Activated T-helper 9 cell treated with anti-CD3 and anti-CD28 coated beads, Interleukin-2, amount 50 U/mL, for 16 hours (primary cell): Measurements from ENCODE around the gene ANKRD27.
"Not testable (repeated sequence)": the region's sequence is repeated elsewhere in the genome, so short reads cannot be mapped to it uniquely, and the experiment has no call there.

Experiments used
- DNase-seq: peaks from one replicate; pipeline ENCODE4 v3.0.0-alpha.2; 2020; ENCODE audit warnings: low read depth

The ANKRD27 gene

GRCh38 chr19:32603961-32604360 lies 71.0 kb downstream of the ANKRD27 start:
- no peak for DNase-seq

- peak; percentile 6 for DNase-seq
Observed at GRCh38 chr19:32599736-32600157, 75.2 kb downstream of the ANKRD27 start.

GRCh38 chr19:32599258-32599657 lies 75.7 kb downstream of the ANKRD27 start:
- DNase-seq: no peak

DNA sequence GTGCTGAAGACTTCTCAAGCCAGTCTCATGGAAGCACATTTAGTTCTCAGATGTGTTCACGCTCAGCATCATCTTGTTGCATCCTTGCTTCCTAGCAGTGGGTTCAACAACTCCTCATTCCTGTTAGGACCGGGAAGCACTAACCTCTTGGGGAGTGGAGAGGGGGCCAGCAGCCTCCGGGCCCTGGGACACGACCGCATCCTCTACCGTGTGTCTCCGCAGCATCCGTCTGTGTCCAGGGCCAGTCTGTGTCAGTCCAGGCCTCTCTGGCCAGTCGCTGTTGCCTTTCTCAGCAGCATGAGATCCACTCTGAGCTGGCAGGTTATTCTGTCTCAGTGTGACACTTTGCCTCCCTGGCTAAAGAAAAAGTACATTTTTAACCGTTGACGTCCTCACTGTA lies 77.0 kb downstream of the ANKRD27 start:
- no peak for DNase-seq

- DNase-seq: no peak
Observed at GRCh38 chr19:32595491-32595890, 79.5 kb downstream of the ANKRD27 start.

DNA sequence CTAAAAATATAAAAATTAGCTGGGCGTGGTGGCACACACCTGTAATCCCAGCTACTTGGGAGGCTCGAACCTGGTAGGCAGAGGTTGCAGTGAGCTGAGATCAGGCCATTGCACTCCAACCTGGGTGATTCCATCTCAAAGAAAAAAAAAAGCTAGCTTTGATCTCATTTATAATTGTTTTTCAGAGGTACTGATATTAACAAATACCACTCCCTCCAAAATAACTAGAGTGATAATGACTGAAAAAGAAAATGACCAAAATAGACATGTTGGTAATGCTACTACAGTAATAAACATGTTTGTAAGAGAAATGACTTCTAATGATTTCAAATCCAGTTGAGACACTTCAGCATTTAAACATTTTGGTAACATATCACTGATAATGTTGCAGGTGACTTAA lies 81.0 kb downstream of the ANKRD27 start:
- DNase-seq: no peak

GRCh38 chr19:32587747-32588504 lies 87.1 kb downstream of the ANKRD27 start:
- DNase-seq: not testable (repeated sequence)

DNA sequence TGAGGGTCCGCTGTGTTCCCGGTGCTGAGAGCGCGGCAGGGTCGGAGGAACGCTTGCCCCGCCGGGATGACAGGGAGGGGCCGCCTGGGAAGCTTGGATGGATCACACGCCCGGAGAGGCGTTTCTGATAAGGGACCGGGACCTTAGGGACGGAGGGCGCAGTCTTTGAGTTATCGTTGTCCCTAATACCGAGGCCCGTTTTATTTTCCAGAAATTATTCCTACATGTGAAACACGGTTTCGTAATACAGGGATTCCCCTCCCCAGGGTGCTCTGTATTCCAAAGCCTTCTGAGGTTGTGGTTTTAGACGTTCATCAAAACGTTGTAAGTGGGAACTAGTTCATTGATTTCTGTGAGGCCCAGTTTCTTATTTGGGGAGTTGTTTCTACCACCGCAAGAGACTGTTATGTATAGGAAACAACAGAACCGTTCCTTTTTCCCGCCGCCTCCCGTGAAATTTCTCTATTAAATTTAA lies 93.2 kb downstream of the ANKRD27 start:
- DNase-seq: no peak

DNA sequence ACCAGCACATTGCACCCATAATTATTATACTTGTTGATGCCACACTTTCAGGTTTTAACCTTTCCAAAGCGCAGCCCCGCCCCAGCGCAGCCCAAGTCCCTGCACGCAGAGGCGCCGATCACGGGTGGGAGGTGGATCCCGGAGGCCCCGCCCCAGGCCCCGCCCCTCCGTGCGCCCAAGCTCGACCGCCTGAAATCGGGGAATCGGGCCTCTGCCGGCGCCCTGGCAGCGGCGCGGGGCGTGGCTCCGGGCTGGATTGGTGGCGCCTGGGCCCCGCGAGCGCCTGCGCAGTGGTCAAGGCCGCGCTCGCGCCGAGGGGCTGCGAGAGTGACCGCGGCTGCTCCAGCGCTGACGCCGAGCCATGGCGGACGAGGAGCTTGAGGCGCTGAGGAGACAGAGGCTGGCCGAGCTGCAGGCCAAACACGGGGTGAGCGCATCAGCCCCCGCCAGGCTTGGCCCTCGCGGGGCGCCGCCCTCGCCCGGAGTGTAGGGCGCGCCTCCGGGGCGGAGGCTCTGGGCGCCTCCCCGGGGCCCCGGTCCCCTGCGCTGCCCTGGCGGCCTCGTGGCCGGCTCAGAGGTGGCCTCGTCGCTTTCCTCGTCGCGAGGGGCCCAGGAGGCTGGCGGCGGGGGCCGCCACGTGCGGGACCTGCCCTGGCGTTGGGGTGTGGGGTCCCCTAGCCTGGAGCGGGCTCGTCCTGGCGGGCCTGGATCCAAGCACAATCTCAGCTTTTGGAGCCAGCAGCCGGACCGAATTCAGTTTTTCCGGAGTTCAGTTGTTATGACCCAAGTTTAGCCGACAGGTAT lies 93.9 kb downstream of the ANKRD27 start, which contains the start of gene PDCD5:
Gene PDCD5, plus strand, starts transcription at position 290 of the 804 bp plus-strand sequence. Its CDS starts 72 bp downstream, at position 362.
- peak; percentile 97 for DNase-seq

DNA sequence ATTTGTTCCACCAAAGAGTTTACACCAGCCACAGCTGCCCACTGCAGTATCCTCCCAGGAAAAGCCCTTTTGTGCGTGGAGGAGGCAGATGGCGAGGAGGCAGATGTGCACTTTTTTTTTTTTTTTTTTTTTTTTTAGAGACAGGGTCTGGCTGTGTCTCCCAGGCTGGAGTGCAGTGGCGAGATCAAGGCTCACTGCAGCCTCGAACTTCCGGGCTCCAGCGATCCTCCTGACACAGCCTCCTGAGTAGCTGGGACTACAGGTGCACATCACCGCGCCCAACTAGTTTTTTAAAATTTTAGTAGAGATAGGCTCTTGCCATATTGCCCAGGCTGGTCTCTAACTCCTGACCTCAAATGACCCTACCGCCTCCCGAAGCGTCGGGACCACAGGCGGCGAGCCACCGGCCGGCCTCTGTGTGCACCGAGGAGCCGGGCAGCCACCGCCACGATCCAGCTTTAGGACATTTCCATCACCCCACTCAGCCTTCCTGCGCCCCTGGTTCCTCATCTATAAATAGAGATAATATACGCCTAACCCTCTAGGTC lies 94.6 kb downstream of the ANKRD27 start:
- DNase-seq: no peak

- DNase-seq: no peak
Observed at GRCh38 chr19:32576790-32577189, 98.2 kb downstream of the ANKRD27 start.

DNA sequence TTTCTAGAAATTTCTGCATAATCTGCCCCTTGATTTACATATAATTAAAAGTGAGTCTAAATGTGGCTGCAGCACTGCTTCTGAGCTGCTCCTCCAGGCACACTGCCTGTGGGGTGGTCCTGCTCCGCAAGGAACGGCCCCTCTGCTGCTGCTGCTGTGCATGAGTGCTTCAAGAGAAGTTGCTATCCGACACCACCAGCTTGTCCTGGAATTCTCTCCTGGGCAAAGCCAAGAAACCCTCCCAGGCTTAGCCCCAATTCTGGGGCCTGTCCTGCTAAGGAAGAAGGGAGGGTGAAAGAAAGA lies 101.5 kb downstream of the ANKRD27 start:
- no peak for DNase-seq

DNA sequence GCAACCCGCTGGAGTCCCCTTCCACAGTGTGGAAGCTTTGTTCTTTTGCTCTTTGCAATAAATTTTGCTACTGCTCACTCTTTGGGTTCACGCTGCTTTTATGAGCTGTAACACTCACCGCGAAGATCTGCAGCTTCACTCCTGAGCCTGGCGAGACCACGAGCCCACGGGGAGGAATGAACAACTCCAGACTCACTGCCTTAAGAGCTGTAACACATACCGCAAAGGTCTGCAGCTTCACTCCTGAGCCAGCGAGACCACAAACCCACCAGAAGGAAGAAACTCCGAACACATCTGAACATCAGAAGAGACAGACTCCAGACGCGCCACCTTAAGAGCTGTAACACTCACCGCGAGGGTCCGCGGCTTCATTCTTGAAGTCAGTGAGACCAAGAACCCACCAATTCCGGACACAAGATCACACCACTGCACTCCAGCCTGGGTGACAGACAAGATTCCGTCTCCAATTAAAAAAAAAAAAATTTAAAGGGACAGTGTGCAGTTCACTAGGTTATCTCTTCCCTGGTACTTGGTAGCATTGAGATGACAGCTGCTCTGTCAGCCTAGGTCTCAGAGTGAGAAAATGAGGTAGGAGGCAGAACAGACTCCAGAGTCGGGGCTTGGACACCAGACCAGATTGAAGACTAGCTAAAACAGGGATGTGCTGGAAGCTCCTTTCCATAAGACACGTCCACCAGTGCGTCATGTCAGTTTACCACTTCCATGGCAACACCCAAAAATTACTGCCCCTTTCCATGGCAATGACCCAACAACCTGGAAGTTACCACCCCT lies 102.1 kb downstream of the ANKRD27 start:
- DNase-seq: not testable (repeated sequence)

DNA sequence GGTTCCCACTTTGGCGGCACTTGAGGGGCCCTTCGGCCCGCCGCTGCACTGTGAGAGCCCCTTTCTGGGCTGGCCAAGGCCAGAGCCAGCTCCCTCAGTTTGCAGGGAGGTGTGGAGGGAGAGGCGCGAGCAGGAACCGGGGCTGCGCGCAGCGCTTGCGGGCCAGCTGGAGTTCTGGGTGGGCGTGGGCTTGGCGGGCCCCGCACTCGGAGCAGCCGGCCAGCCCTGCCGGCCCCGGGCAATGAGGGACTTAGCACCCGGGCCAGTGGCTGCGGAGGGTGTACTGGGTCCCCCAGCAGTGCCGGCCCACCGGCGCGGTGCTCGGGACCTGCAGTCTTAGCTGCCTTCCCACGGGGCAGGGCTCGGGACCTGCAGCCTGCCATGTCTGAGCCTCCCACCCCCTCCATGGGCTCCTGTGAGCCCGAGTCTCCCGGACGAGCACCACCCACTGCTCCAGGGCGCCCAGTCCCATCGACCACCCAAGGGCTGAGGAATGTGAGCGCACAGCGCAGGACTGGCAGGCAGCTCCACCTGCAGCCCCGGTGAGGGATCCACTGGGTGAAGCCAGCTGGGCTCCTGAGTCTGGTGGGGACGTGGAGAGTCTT lies 103.4 kb downstream of the ANKRD27 start:
- DNase-seq: not testable (repeated sequence)

DNA sequence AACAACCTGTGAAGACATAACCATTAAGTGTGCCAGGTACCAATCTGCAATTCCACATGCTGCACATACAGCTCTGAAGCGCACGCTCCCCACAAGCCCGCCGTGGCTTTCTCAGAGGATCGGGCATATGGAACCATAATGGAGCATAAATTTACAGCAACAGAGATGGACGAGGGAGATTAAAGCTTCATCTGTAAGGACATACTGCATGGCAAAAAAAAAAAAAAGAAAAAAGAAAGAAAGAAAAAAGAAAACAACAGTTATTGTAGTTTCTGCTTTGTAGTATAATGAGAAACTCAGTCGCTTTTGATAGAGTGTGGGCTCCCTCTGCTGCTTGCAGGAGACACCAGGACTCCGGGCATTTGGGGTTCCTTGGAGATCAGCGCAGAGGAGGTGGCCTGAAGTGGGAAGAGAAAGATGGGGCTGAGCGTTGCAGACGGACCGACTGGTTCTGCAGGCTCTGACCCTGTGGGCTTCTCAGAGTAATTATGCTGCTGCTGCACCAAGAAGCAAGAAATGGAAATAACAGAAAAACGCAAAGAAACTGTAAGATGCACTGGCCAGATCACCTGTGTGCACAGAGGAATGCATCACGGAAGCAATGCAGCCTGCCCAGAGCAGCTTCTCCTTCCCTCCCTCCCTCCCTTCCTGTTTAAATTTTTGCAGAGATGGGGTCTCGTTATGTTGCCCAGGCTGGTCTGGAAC lies 104.7 kb downstream of the ANKRD27 start:
- DNase-seq: peak; percentile 13

GRCh38 chr19:32567486-32567885 lies 107.5 kb downstream of the ANKRD27 start:
- DNase-seq: no peak

DNA sequence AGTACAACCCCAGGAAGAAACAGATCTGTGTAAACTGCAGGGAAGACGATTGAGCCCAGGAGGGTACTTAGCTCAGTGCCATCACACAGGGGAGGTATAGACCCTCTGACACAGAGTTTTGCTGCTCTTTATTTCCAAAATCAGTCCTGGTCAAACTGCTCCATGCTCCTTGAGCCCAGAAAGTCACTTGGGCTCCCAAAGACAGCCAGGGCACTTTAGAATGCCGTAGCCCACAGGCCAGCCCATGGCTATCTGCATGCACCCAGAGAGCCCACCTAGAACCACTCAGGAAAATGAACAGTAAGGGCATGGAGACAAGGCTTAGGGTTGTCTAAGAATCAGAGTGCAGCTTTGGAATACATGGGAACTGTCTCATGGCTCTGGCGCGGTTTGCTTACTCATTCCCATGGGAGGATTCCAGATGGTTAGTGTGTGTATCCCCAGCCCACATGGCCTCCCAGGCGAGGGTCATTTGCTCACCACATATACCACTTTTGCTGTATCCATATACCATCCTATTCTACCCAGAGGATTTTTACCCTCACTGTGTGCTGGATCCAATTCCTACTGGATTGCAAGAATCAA lies 108.6 kb downstream of the ANKRD27 start:
- no peak for DNase-seq

- no peak for DNase-seq
Observed at GRCh38 chr19:32563761-32564160, 111.2 kb downstream of the ANKRD27 start.

DNA sequence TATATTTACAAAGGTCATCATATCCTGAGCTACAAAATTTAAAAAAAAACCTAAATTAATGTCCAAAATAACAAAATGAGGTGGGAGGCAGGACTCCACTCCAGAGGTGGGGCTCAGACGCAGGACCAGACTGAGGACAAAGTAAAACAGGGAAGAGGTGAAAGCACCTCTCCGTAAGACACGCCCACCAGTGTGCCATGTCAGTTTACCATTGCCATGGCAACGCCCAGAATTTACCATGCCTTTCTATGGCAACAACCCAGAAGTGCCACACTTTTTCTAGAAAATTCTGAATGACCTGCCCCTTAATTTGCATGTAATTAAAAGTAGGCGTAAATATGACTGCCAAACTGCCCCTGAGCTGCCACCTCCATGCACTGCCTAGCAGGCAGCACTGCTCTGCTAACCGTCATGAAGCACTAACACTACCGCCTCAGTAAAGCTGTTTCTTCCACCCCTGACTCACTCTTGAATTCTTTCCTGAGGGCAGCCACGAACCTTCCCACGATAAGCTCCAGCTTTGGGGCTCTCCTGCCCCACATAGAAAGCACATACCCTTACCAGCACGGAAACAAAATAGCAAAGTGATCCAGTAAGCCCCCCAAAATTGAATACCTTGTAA lies 116.3 kb downstream of the ANKRD27 start:
- DNase-seq: no peak

DNA sequence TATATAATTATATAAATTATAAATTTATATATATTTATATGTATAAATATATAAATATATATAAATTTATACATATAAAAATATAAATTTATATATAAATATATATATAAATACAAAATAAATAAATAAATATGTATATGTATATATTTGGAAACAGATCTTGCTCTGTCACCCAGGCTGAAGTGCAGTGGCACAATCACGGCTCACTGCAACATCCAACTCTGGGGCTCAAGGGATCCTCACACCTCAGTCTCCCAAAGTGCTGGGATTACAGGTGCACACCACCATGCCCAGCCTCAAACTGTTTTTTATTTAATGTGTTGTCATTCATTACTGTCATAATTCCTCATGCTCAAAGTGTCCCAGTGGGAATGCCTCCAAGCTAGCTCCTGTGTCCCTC lies 119.2 kb downstream of the ANKRD27 start:
- DNase-seq: no peak
